ENCODE results near the gene SKAP1.
A peak's percentile ranks its signal among the peaks of the same experiment; 100 is the strongest.

Gene SKAP1

DNA sequence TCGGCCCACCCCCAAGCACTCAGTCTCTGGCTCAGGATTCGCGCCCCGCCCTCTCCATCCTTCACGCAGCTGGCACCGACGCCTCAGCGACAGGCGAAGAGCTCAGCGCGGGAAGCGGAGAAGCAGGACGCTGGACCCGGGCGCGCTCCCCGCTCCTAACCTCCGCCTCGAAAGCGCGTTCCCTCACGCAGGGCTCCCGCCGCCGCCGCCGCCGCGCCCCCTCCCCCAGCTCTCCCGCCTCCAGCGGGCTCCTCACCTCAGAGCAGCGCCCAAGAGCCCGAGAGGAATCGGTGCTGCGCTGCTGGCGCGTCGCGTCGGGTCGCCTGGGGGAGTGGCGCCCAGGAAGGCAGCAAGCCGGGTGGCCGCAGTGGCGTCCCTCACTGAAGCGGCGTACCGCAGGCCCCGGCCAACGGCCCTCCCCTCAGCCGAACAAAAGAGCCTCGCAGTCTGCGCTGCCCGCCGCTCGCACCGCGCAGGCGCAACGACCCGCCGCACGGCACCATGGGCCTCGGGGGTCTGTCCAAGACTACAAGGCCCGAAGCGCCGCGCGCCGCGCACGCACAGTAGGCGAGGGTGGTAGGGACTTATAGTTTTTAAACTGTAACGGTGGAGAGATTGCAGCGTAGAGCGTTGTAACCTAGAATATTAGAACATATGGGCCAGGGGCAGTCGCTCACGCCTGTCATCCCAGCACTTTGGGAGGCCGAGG lies 328.8 kb downstream of the SKAP1 start, which contains the start of gene CBX1:
TSS of gene CBX1 (minus strand) at position 467 of the 709 bp plus-strand sequence. CDS start 24,474 bp downstream, outside the sequence.
- DNase-seq, result peak; percentile 99

GRCh38 chr17:48100591-48101011 lies 329.4 kb downstream of the SKAP1 start:
- DNase-seq, result peak; percentile 75

GRCh38 chr17:48100160-48100559 lies 329.9 kb downstream of the SKAP1 start:
- no peak for DNase-seq

- DNase-seq, result no peak
Measured at GRCh38 chr17:48095611-48096010, 334.4 kb downstream of the SKAP1 start.

- DNase-seq, result no peak
Measured at GRCh38 chr17:48093341-48094045, 336.5 kb downstream of the SKAP1 start.

DNA sequence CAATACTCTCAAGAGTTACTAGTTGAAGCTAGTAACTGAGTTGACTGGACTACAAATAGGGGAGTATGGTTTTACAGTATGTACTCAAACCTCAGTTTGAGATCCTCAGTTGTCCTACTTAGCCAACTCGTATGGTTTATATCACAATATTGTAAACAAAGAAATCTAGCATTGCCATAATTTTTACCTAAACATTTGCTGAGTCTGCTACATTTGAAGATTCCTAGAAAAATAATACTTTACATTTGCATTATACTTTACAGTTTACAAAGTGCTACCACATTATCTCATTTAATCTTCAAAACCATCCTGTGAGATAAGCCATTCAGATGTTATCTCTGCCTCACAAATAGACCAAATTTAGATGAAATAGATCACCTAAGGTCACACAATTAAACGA lies 345.1 kb downstream of the SKAP1 start:
- no peak for DNase-seq
